Activated CD8-positive, alpha-beta memory T cell treated with anti-CD3 and anti-CD28 coated beads, Interleukin-2, amount 50 U/mL, for 24 hours (primary cell): ENCODE data around the gene GPR160.
"Not testable (repeated sequence)": the region's sequence is repeated elsewhere in the genome, so short reads cannot be mapped to it uniquely, and the experiment has no call there.

ENCODE experiments used
- DNase-seq: peaks from one replicate; pipeline ENCODE4 v3.0.0-alpha.2; 2020; ENCODE audit errors: extremely low read depth

GPR160 gene, protein sequence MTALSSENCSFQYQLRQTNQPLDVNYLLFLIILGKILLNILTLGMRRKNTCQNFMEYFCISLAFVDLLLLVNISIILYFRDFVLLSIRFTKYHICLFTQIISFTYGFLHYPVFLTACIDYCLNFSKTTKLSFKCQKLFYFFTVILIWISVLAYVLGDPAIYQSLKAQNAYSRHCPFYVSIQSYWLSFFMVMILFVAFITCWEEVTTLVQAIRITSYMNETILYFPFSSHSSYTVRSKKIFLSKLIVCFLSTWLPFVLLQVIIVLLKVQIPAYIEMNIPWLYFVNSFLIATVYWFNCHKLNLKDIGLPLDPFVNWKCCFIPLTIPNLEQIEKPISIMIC

GRCh38 chr3:170037463-170038433 is at the start of gene GPR160:
Gene GPR160 (plus strand): TSS chr3:170037995. CDS start chr3:170083973, 45,978 bp downstream.
- DNase-seq, result peak; percentile 51

GRCh38 chr3:169990431-169990830 is 47.4 kb upstream of the GPR160 start:
- DNase-seq, result no peak

- DNase-seq, result no peak
Observed at GRCh38 chr3:169992156-169992555, 45.6 kb upstream of the GPR160 start.

DNA sequence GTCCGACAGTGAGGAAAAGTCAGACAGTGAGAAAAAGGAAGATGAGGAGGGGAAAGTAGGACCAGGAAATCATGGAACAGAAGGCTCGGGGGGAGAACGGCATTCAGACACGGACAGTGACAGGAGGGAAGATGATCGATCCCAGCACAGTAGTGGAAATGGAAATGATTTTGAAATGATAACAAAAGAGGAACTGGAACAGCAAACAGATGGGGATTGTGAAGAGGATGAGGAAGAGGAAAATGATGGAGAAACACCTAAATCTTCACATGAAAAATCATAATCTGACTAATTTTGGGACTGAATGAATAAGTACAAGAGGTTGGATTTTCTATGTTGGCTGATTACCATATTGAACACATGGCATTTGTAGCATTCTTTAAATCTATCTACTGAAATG is 45.0 kb upstream of the GPR160 start:
- no peak for DNase-seq

DNA sequence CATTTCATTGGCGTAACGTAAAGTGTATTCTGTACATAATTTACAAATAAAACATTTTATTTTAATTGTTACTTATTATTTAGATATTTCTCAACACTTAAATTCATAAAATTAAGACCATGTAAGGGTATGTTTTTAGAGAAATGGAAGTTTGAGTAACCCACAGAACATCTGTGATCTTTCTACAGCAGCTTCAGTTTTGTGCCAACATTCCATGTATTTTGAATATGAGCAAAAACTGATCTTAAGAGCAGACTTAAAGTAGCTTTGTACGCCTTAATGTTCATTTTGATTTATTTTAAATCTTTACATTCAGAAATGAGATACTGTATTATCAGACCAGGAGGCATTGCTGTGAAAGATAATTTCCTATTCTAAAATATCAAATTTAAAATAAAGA is 44.0 kb upstream of the GPR160 start:
- DNase-seq, result no peak

DNA sequence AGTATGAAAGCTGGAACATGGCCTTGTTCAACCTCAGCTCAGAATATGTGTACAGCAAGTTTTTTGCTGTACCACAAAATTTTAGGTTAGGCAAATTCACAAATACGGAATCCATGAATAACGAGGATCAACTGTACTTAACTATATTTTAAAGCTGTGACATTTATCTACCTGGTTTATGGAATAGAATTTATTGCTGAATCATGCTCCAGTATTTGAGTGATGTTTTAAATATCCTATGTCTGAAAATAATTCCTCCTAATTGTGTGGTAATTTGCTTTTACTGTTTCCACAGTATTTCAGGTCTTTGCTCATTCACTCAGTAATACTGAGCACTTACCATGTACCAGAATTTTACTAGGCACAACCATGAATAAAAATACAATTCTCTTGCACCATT is 41.7 kb upstream of the GPR160 start:
- no peak for DNase-seq

GRCh38 chr3:169998668-169999131 is 39.1 kb upstream of the GPR160 start:
- no peak for DNase-seq

- DNase-seq, result no peak
Observed at GRCh38 chr3:169999433-169999832, 38.4 kb upstream of the GPR160 start.

- no peak for DNase-seq
Observed at GRCh38 chr3:170000051-170000450, 37.7 kb upstream of the GPR160 start.

GRCh38 chr3:170002231-170002630 is 35.6 kb upstream of the GPR160 start:
- no peak for DNase-seq

GRCh38 chr3:170002879-170003278 is 34.9 kb upstream of the GPR160 start:
- DNase-seq, result no peak

- DNase-seq, result no peak
Observed at GRCh38 chr3:170003881-170004356, 33.9 kb upstream of the GPR160 start.

DNA sequence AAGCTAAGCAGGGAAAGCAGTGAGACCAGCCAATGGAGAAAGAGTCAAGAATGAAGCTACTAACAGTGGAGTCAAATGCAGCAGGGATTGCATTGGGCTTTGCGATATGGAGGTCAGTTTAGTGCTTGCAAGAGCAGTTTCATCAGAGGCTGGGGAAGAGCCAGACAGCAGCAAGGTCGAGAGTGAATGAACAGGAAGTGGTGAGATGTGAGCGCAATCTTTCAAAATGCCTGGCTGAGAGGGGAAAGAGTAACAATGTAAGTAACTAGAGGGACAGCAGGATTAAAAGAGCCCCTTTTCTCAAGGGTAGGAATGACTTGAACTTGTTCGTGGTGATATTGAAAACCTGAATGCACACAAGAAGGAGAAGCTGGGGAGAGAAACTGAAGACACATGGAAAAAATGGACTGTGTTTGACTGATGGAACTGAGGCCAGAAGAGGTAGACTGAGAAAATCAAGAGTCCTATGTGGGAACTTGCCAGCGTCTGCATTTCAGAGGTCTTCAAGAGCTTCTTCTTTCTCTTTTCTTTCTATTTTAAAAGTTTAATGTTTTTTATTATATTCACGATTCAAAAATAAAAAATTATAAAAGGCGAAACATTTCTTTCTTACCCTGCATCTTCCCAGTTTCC is 30.6 kb upstream of the GPR160 start:
- no peak for DNase-seq

DNA sequence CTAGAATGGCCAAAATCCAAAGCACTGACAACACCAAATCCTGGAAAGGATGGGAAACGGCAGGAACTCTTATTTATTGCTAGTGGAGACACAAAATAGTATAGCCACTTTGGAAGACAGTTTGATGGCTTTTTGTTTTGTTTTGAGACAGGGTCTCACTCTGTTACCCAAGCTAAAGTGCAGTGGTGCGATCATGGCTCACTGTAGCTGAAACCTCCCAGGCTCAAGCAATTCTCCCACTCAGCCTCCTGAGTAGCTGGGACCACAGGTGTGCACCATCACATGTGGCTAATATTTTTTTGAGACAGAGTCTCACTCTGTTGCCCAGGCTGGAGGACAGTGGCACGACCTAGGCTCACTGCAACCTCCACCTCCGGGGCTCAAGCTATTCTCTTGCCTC is 27.3 kb upstream of the GPR160 start:
- DNase-seq, result no peak

DNA sequence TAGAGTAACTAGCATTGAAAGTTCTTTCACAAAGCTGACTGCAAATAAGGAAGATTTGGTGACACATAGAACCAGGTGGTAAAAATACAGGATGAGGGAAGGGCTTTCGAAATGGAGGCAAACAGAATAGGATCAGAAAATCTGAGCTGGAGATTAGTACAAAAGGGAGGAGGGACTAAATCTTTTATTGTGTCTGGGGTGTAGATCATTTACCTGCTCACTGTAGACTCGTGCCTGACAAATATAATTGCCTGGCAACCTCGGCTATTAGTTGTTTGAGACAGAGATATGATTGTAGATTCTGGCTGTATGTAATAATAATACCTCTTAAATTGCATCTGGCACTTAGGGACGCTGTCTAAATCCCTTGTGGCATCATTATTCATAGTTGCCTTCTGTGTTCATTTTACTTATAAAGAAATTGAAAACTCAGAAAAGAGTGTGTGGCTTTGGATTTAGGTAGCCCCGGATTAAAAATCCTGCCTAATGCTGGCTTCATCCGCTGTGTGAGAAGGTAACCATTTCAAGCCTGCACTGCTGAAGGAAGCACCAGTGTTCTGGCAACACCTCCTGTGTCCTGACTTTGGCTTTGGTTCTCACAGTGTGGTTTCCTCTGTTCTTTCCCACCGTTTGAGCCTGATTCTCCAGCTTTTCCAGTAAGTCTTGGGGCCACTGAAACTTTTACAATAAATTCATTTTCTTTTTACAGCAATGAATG is 25.0 kb upstream of the GPR160 start:
- DNase-seq, result no peak

- DNase-seq, result no peak
Observed at GRCh38 chr3:170016057-170016456, 21.7 kb upstream of the GPR160 start.

DNA sequence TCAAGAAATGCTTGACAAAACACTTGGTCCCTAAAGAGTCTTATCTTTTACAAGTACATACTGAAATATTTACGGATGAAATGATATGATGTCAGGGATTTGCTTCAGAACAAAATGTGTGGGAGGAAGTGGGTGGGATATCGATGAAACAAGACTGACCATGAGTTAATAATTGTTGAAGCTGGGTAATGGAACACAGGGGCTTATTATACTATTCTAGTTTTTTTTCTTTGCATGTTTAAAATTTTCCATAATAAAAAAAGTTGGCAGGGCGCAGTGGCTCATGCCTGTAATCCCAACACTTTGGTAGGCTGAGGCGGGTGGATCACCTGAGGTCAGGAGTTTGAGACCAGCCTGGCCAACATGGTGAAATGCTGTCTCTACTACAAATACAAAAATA is 18.5 kb upstream of the GPR160 start:
- not testable (repeated sequence) for DNase-seq

DNA sequence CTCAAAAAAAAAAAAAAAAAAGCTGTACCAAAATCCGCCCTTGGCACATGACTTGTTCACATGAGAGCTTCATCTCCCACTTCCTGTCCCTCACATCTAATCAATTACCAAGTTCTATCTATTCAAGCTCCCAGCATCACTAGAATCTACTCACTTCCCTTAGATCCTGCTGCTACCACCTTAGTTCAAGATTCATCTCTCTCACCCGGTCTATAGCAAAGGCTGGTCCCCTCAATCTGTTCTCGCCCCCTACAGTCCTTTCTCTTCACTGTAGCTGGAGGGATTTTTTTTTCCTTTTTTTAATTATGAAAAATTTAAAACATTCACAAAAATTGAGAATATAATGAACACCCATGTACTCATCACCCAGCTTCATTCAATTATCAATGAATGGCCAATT is 16.7 kb upstream of the GPR160 start:
- no peak for DNase-seq

- no peak for DNase-seq
Observed at GRCh38 chr3:170022336-170022735, 15.5 kb upstream of the GPR160 start.

GRCh38 chr3:170023165-170023564 is 14.6 kb upstream of the GPR160 start:
- no peak for DNase-seq

DNA sequence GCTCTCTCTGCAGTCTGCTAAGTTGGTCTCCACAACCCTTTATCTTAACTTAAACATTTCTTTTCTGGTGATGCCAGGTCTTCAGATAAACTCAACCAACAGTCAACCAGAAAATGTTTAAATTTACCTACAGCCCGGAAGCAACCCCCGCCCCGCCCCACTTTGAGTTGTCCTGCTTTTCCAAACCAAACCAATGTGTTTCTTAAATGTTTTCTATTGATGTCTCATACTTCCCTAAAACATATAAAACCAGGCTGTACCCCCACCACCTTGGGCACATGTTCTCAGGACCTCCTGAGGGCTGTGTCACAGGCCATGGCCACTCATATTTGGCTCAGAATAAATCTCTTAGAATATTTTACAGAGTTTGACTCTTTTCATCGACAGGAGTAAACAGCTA is 13.2 kb upstream of the GPR160 start:
- no peak for DNase-seq
